ENCODE measurements around the gene RAB34.

Gene RAB34

GRCh38 chr17:28717578-28718332 lies at the start of gene RAB34 (continued):
- TF ChIP-seq ZBTB44 (tag by site-specific recombination; IDR thresholded peaks at IDR 0.05) (no peak), ZNF391 (tag by site-specific recombination; IDR thresholded peaks at IDR 0.05; ENCODE audit: borderline replicate concordance, low read depth) (no peak), ZBTB21 (tag by site-specific recombination; IDR thresholded peaks at IDR 0.05) (no peak), RBAK (tag by site-specific recombination; IDR thresholded peaks at IDR 0.05) (no peak), TCF7L2 (IDR thresholded peaks at IDR 0.05; ENCODE audit: borderline replicate concordance, low read depth, low read length) (no peak), ZNF175 (tag by site-specific recombination; IDR thresholded peaks at IDR 0.05) (no peak), PRDM4 (tag by site-specific recombination; IDR thresholded peaks at IDR 0.05) (no peak; the same call in 1 of the 2 replicates), EGR2 (tag by site-specific recombination; IDR thresholded peaks at IDR 0.05; ENCODE audit: low read depth) (peak; percentile 91), ZNF585B (tag by site-specific recombination; IDR thresholded peaks at IDR 0.05) (no peak), ZNF521 (tag by site-specific recombination; IDR thresholded peaks at IDR 0.05) (no peak), ZNF202 (tag by site-specific recombination; IDR thresholded peaks at IDR 0.05; ENCODE audit: borderline replicate concordance) (no peak), ZIC2 (tag by site-specific recombination; IDR thresholded peaks at IDR 0.05) (peak; percentile 91), ZNF274 (IDR thresholded peaks at IDR 0.05; ENCODE audit: low read length) (no peak), ZNF274 (tag by site-specific recombination; IDR thresholded peaks at IDR 0.05; ENCODE audit: borderline replicate concordance) (no peak), ZFP37 (tag by site-specific recombination; IDR thresholded peaks at IDR 0.05) (no peak; the same call in 1 of the 2 replicates), ZNF777 (tag by site-specific recombination; IDR thresholded peaks at IDR 0.05; ENCODE audit: borderline replicate concordance) (no peak), ZNF473 (tag by site-specific recombination; IDR thresholded peaks at IDR 0.05) (no peak), ZNF658 (tag by site-specific recombination; IDR thresholded peaks at IDR 0.05) (no peak), ZNF518A (tag by site-specific recombination; conservative IDR thresholded peaks at IDR 0.05; ENCODE audit: low read depth) (no peak), ZNF555 (tag by site-specific recombination; conservative IDR thresholded peaks at IDR 0.05) (no peak), ZNF121 (tag by site-specific recombination; IDR thresholded peaks at IDR 0.05) (0 out of 2 replicates have a peak, but pooled peaks have one; percentile 7), ZBTB49 (tag by site-specific recombination; IDR thresholded peaks at IDR 0.05; ENCODE audit: low read depth) (no peak), REST (tag by site-specific recombination; IDR thresholded peaks at IDR 0.05) (no peak)

Measured in HEK293 (cell line).